GM18519 (cell line): ENCODE measurements around the gene RFPL4AL1.

Source experiments
- ATAC-seq: cut with Tn5 transposase; IDR thresholded peaks from one replicate; pipeline ENCODE4 v1.9.1; 2021; ENCODE audit warnings: mild to moderate bottlenecking, moderate library complexity; ENCODE audit not compliant: unreplicated experiment, low FRiP score

The RFPL4AL1 gene

GRCh38 chr19:55820037-55820436 lies 51.1 kb downstream of the RFPL4AL1 start:
- ATAC-seq = no peak
